ENCODE measurements around the gene HOPX. TPM values are rescaled to one million over a fixed set of nuclear protein-coding genes. Genes with fewer than 3 reads are reported as not detected.
"Not testable (repeated sequence)": the region's sequence is repeated elsewhere in the genome, so short reads cannot be mapped to it uniquely, and the experiment has no call there.

Gene HOPX
- total RNA-seq, 2 donors from 2014 or later = 2.0 to 3.1 TPM

GRCh38 chr4:56619160-56619559 is 61.9 kb downstream of the HOPX start:
- no peak for TF ChIP-seq CTCF (IDR thresholded peaks at IDR 0.05)
- Histone ChIP-seq H3K4me1 (ENCODE audit: control insufficient read depth in 1 of 2, low read depth in 2 of 2) (no peaks in the 10 kb centered on the region), H3K27me3 (replicated peaks; ENCODE audit: insufficient read depth) (no peaks in the 10 kb centered on the region), H3K36me3 (no peaks in the 10 kb centered on the region), H3K4me3 (no peak overlapping the region), H3K9me3 (no peaks in the 10 kb centered on the region), H3K27ac (no peak overlapping the region)
- no peak for DNase-seq (ENCODE audit: low spot score)
- ATAC-seq (ENCODE audit: insufficient number of reproducible peaks, low FRiP score, low read depth) = no peak

- ATAC-seq (ENCODE audit: insufficient number of reproducible peaks, low FRiP score, low read depth) (no peak), DNase-seq (ENCODE audit: low spot score) (no peak)
- Histone ChIP-seq H3K4me3 (no peak overlapping the region), H3K27ac (no peak overlapping the region), H3K36me3 (no peaks in the 10 kb centered on the region), H3K27me3 (replicated peaks; ENCODE audit: insufficient read depth) (no peaks in the 10 kb centered on the region), H3K9me3 (no peaks in the 10 kb centered on the region), H3K4me1 (ENCODE audit: control insufficient read depth in 1 of 2, low read depth in 2 of 2) (no peaks in the 10 kb centered on the region)
- no peak for TF ChIP-seq CTCF (IDR thresholded peaks at IDR 0.05)
Measured at GRCh38 chr4:56618734-56619133, 62.4 kb downstream of the HOPX start.

DNA sequence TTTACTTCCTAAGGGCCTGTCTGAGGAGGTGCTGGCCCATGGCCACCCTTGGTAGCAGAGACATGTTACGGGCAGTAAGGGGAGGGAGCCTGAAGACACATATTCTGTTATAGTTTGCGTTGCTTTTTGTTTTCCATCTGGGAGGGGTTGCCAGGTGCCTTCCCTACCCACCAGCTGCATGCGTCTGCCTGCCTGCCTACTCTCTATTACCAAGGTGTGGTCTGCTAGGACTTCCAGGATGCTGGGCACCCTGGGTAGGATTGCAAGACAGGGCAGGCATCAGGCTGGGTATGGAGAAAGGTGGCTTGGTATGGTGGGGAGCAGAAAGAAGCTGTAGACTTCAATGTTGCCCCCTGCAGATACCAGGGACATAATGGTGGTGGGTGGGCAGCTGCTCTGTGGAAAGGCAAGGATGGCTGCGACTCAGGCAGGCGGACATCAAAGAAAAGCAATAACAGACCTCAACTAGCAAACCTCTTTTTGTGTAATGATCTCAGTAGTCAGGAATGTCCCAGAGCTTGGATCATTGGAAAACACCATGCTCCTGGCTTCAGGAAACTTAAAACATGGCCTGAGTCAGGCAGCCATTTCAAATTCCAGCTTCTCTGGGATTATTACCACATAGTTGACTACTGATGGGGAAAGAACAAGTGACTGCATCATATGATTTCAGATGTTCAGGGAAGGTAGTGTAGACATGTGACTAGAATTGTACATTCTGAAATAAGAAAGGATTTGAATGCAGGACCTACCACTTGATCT is 67.8 kb downstream of the HOPX start:
- H3K27me3 ChIP-seq (replicated peaks; ENCODE audit: insufficient read depth) = no peaks in the 10 kb centered on the region
- no peak overlapping the region for H3K4me3 ChIP-seq
- no peaks in the 10 kb centered on the region for H3K4me1 ChIP-seq (ENCODE audit: control insufficient read depth in 1 of 2, low read depth in 2 of 2)
- H3K27ac ChIP-seq = no peak overlapping the region
- no peaks in the 10 kb centered on the region for H3K9me3 ChIP-seq
- no peak for ATAC-seq (ENCODE audit: insufficient number of reproducible peaks, low FRiP score, low read depth)
- no peak for DNase-seq (ENCODE audit: low spot score)
- H3K36me3 ChIP-seq = no peaks in the 10 kb centered on the region
- no peak for TF ChIP-seq CTCF (IDR thresholded peaks at IDR 0.05)

DNA sequence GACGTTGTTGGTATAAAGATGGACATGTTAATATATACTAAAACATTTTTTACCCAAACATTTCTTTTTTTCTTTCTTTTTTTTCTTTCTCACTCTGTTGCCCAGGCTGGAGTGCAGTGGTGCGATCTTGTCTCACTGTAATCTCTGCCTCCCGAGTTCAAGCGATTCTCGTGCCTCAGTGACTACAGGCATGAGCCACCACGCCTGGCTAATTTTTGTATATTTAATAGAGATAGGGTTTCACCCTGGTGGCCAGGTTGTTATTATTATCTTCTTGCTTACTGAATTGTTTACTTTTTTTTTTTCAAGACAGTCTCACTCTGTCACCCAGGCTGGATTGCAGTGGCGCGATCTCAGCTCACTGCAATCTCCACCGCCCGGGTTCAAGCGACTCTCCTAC is 68.8 kb downstream of the HOPX start:
- Histone ChIP-seq H3K9me3 (no peaks in the 10 kb centered on the region), H3K4me1 (ENCODE audit: control insufficient read depth in 1 of 2, low read depth in 2 of 2) (no peaks in the 10 kb centered on the region), H3K27me3 (replicated peaks; ENCODE audit: insufficient read depth) (no peaks in the 10 kb centered on the region), H3K4me3 (no peak overlapping the region), H3K27ac (no peak overlapping the region), H3K36me3 (no peaks in the 10 kb centered on the region)
- no peak for ATAC-seq (ENCODE audit: insufficient number of reproducible peaks, low FRiP score, low read depth)
- DNase-seq (ENCODE audit: low spot score) = no peak
- TF ChIP-seq CTCF (IDR thresholded peaks at IDR 0.05) = no peak

GRCh38 chr4:56611501-56611900 is 69.6 kb downstream of the HOPX start:
- no peak for TF ChIP-seq CTCF (IDR thresholded peaks at IDR 0.05)
- H3K4me3 ChIP-seq = no peak overlapping the region
- no peaks in the 10 kb centered on the region for H3K9me3 ChIP-seq
- H3K4me1 ChIP-seq (ENCODE audit: control insufficient read depth in 1 of 2, low read depth in 2 of 2) = no peaks in the 10 kb centered on the region
- no peak overlapping the region for H3K27ac ChIP-seq
- no peaks in the 10 kb centered on the region for H3K27me3 ChIP-seq (replicated peaks; ENCODE audit: insufficient read depth)
- ATAC-seq (ENCODE audit: insufficient number of reproducible peaks, low FRiP score, low read depth) (no peak), DNase-seq (ENCODE audit: low spot score) (no peak)
- no peaks in the 10 kb centered on the region for H3K36me3 ChIP-seq

- not testable (repeated sequence) for H3K9me3 ChIP-seq; H3K27me3 ChIP-seq (replicated peaks; ENCODE audit: insufficient read depth); ATAC-seq (ENCODE audit: insufficient number of reproducible peaks, low FRiP score, low read depth); H3K36me3 ChIP-seq; H3K27ac ChIP-seq; H3K4me3 ChIP-seq; H3K4me1 ChIP-seq (ENCODE audit: control insufficient read depth in 1 of 2, low read depth in 2 of 2); DNase-seq (ENCODE audit: low spot score)
Measured at GRCh38 chr4:56610170-56610569, 70.9 kb downstream of the HOPX start.
